K562 (cell line): ENCODE results near the gene CYP2R1. TPM values are rescaled to one million over a fixed set of nuclear protein-coding genes. Genes with fewer than 3 reads are reported as not detected.

Source experiments
- CBFB ChIP-seq: sonication (generic); formaldehyde crosslinking; IDR thresholded peaks from 2 replicates; pipeline ENCODE4 v1.4.0; 2020; ENCODE audit warnings: mild to moderate bottlenecking, missing genetic modification reagents
- CHD4 ChIP-seq: fragments of 200-600 bp; sonication (generic); IDR thresholded peaks from 3 replicates; pipeline ENCODE4 v1.6.1; 2012; ENCODE audit warnings: low read depth, mild to moderate bottlenecking, mixed read lengths, low read length, inconsistent platforms; ENCODE audit not compliant: insufficient read depth, insufficient replicate concordance, poor library complexity, severe bottlenecking
- COPS2 ChIP-seq: fragments of 450-650 bp; conservative IDR thresholded peaks from 2 replicates; pipeline ENCODE4 v1.6.1; 2016; ENCODE audit warnings: mild to moderate bottlenecking, moderate library complexity
- ELF2 ChIP-seq: fragments of 250-450 bp; sonication (Bioruptor Pico); IDR thresholded peaks from 2 replicates; pipeline ENCODE4 v1.5.0; 2021; ENCODE audit warnings: mild to moderate bottlenecking
- GABPA ChIP-seq: fragments of 200-800 bp; sonication (Bioruptor generic); conservative IDR thresholded peaks from 2 replicates; pipeline ENCODE4 v1.6.1; 2016; ENCODE audit warnings: low read depth, missing genetic modification characterization, missing compliant biosample characterization
- HBP1 ChIP-seq: fragments of 450-650 bp; formaldehyde crosslinking; IDR thresholded peaks from 2 replicates; pipeline ENCODE4 v1.4.0; 2022; ENCODE audit warnings: missing genetic modification characterization
- LARP7 ChIP-seq: fragments of 450-650 bp; IDR thresholded peaks from 2 replicates; pipeline ENCODE4 v1.6.1; 2016
- MAZ ChIP-seq, 2 experiments: fragments of 450-650 bp in 1 of 2; sonication (generic) in 1 of 2; formaldehyde crosslinking; IDR thresholded peaks in 1 of 2; conservative IDR thresholded peaks in 1 of 2; 2 replicates each; pipeline versions ENCODE4 v1.4.0 to v1.5.0; 2020; ENCODE audit warnings: mild to moderate bottlenecking in 1 of 2, missing genetic modification reagents in 1 of 2
- MCM2 ChIP-seq: fragments of 450-650 bp; IDR thresholded peaks from 2 replicates; pipeline ENCODE4 v1.6.1; 2017; ENCODE audit warnings: low read depth, mild to moderate bottlenecking
- NFIX ChIP-seq: fragments of 250-450 bp; sonication (Bioruptor Pico); IDR thresholded peaks from 2 replicates; pipeline ENCODE4 v1.4.0; 2020; ENCODE audit warnings: low read depth, mild to moderate bottlenecking, moderate library complexity
- NR3C1 ChIP-seq: sonication (generic); formaldehyde crosslinking; IDR thresholded peaks from 2 replicates; pipeline ENCODE4 v1.8.1; 2022; ENCODE audit warnings: missing genetic modification reagents
- POLR2B ChIP-seq: fragments of 450-650 bp; IDR thresholded peaks from 2 replicates; pipeline ENCODE4 v1.6.1; 2018; ENCODE audit warnings: low read depth; ENCODE audit not compliant: partially characterized antibody
- RBM25 ChIP-seq: fragments of 200-400 bp; formaldehyde crosslinking; IDR thresholded peaks from 2 replicates; pipeline ENCODE4 v1.6.1; 2018; ENCODE audit warnings: low read length, low read depth, moderate library complexity; ENCODE audit not compliant: severe bottlenecking
- SMC3 ChIP-seq: conservative IDR thresholded peaks from 2 replicates; pipeline ENCODE4 v1.6.1; 2011; ENCODE audit warnings: low read depth, low read length, improper control_type of control experiment; ENCODE audit not compliant: insufficient read depth
- SP2 ChIP-seq: IDR thresholded peaks from 2 replicates; pipeline ENCODE4 v1.6.1; 2011; ENCODE audit warnings: mild to moderate bottlenecking, low read depth, low read length, moderate library complexity; ENCODE audit not compliant: poor library complexity, severe bottlenecking; ENCODE audit errors: extremely low read depth
- TRIM28 ChIP-seq: fragments of 450-650 bp; IDR thresholded peaks from 2 replicates; pipeline ENCODE4 v1.6.1; 2017
- VEZF1 ChIP-seq: fragments of 200-800 bp; sonication (Bioruptor generic); IDR thresholded peaks from 2 replicates; pipeline ENCODE4 v1.6.1; 2017; ENCODE audit warnings: missing genetic modification characterization, missing compliant biosample characterization
- ZBTB5 ChIP-seq: fragments of 450-650 bp; IDR thresholded peaks from 2 replicates; pipeline ENCODE4 v1.6.1; 2017; ENCODE audit warnings: antibody characterized with exemption
- ZBTB9 ChIP-seq: fragments of 450-650 bp; formaldehyde crosslinking; IDR thresholded peaks from 2 replicates; pipeline ENCODE4 v1.4.0; 2020; ENCODE audit warnings: mild to moderate bottlenecking, moderate library complexity
- ZNF12 ChIP-seq: sonication (generic); formaldehyde crosslinking; IDR thresholded peaks from 2 replicates; pipeline ENCODE4 v1.4.0; 2020; ENCODE audit warnings: mild to moderate bottlenecking, missing genetic modification reagents
- ZNF134 ChIP-seq: fragments of 250-450 bp; sonication (Bioruptor Pico); conservative IDR thresholded peaks from 2 replicates; pipeline ENCODE4 v1.4.0; 2020
- ZNF408 ChIP-seq: fragments of 250-450 bp; sonication (Bioruptor Pico); IDR thresholded peaks from 2 replicates; pipeline ENCODE4 v1.4.0; 2020; ENCODE audit warnings: low read depth, mild to moderate bottlenecking, moderate library complexity
- ZNF589 ChIP-seq: fragments of 200-800 bp; sonication (Bioruptor generic); IDR thresholded peaks from 2 replicates; pipeline ENCODE4 v1.6.1; 2016; ENCODE audit warnings: low read depth, missing genetic modification characterization, missing compliant biosample characterization
- polyA plus RNA-seq, 8 experiments: library from polyadenylated mRNA; depleted of rRNA in 4 of 8; stranded (reverse) in 5 of 8; unstranded in 3 of 8; fragments of >200 nt; fragmentation: Nextera tagmentation in 2 of 8; fragmentation: Illumina TruSeq in 1 of 8; extraction: Ambion mirVana in 2 of 8; extraction: Trizol in 1 of 8; gene quantifications; 2 replicates each; pipeline versions ENCODE4 v1.2.1 to v1.2.3, GENCODE V29; 2011 to 2014; ENCODE audit warnings: inconsistent platforms in 1 of 8, missing spikeins in 1 of 8
- total RNA-seq, 7 experiments: library from RNA; depleted of rRNA in 6 of 7; stranded (reverse); fragments of >200 nt in 6 of 7; fragmentation: Illumina TruSeq in 2 of 7; extraction: Trizol in 2 of 7; gene quantifications; 2 replicates each; pipeline versions ENCODE4 v1.2.1 to v1.2.3, GENCODE V29; 2011 to 2021; ENCODE audit warnings: low replicate concordance in 1 of 7

The CYP2R1 gene
- total and polyA plus RNA-seq, 9 of the 15 experiments (the other 6 are each of a cell fraction or from before 2014, with no cell fraction given) = 19.4 to 40.5 (median 29.4) TPM

GRCh38 chr11:14852571-14853177 lies 39.4 kb downstream of the CYP2R1 start (continued):
- TF ChIP-seq ZBTB9 (no peak), HBP1 (CRISPR knock-in tag) (no peak), MCM2 (no peak), NFIX (no peak), CHD4 (no peak), VEZF1 (CRISPR knock-in tag) (no peak), POLR2B (peak; percentile 23), COPS2 (no peak), TRIM28 (no peak), ZNF134 (CRISPR knock-in tag) (no peak), SMC3 (no peak), SP2 (no peak), ELF2 (CRISPR knock-in tag) (peak; percentile 49; the same call in 1 of the 2 replicates), GABPA (tag) (no peak), CBFB (CRISPR knock-in tag) (no peak), ZNF408 (CRISPR knock-in tag) (no peak), MAZ (CRISPR knock-in tag; conservative IDR thresholded peaks at IDR 0.05 in 1 of 2, IDR thresholded peaks at IDR 0.05 in 1 of 2) (peak in 1 of 2 experiments; percentile 35; a peak in 1 of 4 replicates), RBM25 (no peak), ZBTB5 (no peak), NR3C1 (CRISPR knock-in tag) (no peak), LARP7 (no peak), ZNF12 (no peak), ZNF589 (CRISPR knock-in tag) (peak; percentile 74; the same call in 1 of the 2 replicates)
